HG03521 (cell line): ENCODE measurements around the gene F11.
"Not testable (repeated sequence)": the region's sequence is repeated elsewhere in the genome, so short reads cannot be mapped to it uniquely, and the experiment has no call there.

ENCODE experiments used
- ATAC-seq: cut with Tn5 transposase; IDR thresholded peaks from one replicate; pipeline ENCODE4 v1.9.1; 2021; ENCODE audit warnings: mild to moderate bottlenecking, moderate library complexity; ENCODE audit not compliant: unreplicated experiment

The F11 gene

GRCh38 chr4:186298031-186298647 lies 32.1 kb downstream of the F11 start:
- no peak for ATAC-seq

- no peak for ATAC-seq
Measured at GRCh38 chr4:186299291-186299690, 33.3 kb downstream of the F11 start.

GRCh38 chr4:186300659-186301390 lies 34.8 kb downstream of the F11 start:
- ATAC-seq: no peak

- ATAC-seq: no peak
Measured at GRCh38 chr4:186304216-186304615, 38.2 kb downstream of the F11 start.

- ATAC-seq: no peak
Measured at GRCh38 chr4:186304866-186305505, 39.0 kb downstream of the F11 start.

DNA sequence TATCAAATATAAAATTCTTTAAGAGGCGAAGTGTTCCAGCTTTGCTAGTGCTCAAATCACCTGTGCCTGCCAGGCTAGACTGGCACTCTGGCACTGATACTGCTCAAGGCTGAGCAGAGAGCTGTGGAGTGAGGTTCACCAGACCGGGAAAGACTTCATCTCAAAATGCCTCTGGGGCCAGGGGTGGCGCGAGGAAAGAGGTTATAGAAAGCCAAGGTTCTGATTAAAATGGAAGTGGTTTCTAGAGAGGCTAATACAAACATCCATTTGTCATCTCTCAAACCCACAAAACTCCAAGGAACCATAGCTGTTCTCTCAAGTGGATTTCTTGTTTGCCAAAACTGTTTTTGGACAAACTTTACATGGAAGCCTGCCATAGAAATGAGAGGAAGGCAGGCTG lies 41.5 kb downstream of the F11 start:
- no peak for ATAC-seq

DNA sequence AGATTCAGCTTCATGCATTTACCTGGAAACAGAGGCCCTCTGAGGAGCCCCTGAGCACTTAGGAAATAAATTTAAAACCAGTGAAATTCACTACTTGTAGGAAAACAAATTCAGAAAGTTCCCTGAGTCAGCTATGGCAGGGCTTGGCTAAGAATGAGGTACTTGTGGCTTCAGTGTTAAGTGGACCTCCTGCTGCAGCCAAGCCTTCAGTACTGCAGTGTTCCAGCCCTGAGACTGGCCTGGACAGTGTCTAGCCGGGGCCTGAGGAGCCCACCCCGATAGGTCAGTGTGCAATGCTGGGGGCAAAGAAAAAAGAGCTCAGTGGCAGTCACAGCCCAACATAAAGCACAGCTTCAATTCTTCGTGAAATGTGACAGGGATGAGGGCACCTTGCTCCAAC lies 41.9 kb downstream of the F11 start:
- ATAC-seq: no peak

GRCh38 chr4:186318481-186318880 lies 52.5 kb downstream of the F11 start:
- no peak for ATAC-seq

- not testable (repeated sequence) for ATAC-seq
Measured at GRCh38 chr4:186324660-186325059, 58.7 kb downstream of the F11 start.

GRCh38 chr4:186326391-186326790 lies 60.4 kb downstream of the F11 start:
- ATAC-seq: no peak

- no peak for ATAC-seq
Measured at GRCh38 chr4:186329372-186329771, 63.4 kb downstream of the F11 start.

- no peak for ATAC-seq
Measured at GRCh38 chr4:186330368-186330767, 64.4 kb downstream of the F11 start.

- no peak for ATAC-seq
Measured at GRCh38 chr4:186335793-186336192, 69.8 kb downstream of the F11 start.
